PC-9 (cell line): ENCODE results near the gene MAFB.

ENCODE experiments used
- CTCF ChIP-seq: fragments of 200-600 bp; sonication (generic); conservative IDR thresholded peaks from 2 replicates; pipeline ENCODE4 v1.6.1; 2017; ENCODE audit warnings: mixed run types, antibody characterized with exemption, mild to moderate bottlenecking, moderate library complexity
- EZH2 ChIP-seq: fragments of 200-600 bp; sonication (generic); IDR thresholded peaks from 2 replicates; pipeline ENCODE4 v1.8.0; 2017; ENCODE audit warnings: antibody characterized with exemption, low read depth

- TF ChIP-seq CTCF (no peak), EZH2 (no peak; the same call in 1 of the 2 replicates)
These were observed 5.7 kb downstream of the MAFB start for GRCh38 chr20:40683221-40683893.
